KOPT-K1 (cell line): ENCODE results near the gene CSN1S1.
"Not testable (repeated sequence)": the region's sequence is repeated elsewhere in the genome, so short reads cannot be mapped to it uniquely, and the experiment has no call there.

Source experiments
- H3K27ac ChIP-seq: fragments of 200-600 bp; sonication (generic); 2 replicates; pipeline ENCODE4 v1.5.1; 2016; ENCODE audit warnings: antibody characterized with exemption, mild to moderate bottlenecking, low read depth, low read length; ENCODE audit not compliant: poor library complexity, severe bottlenecking
- H3K36me3 ChIP-seq: fragments of 200-600 bp; sonication (generic); 2 replicates; pipeline ENCODE4 v1.5.1; 2017; ENCODE audit warnings: antibody characterized with exemption, mild to moderate bottlenecking, low read length, moderate library complexity; ENCODE audit not compliant: insufficient read depth
- H3K9me3 ChIP-seq: fragments of 200-600 bp; sonication (generic); 2 replicates; pipeline ENCODE4 v1.5.1; 2017; ENCODE audit warnings: antibody characterized with exemption, low read length, mild to moderate bottlenecking; ENCODE audit not compliant: insufficient read depth, poor library complexity, severe bottlenecking

The CSN1S1 gene, protein sequence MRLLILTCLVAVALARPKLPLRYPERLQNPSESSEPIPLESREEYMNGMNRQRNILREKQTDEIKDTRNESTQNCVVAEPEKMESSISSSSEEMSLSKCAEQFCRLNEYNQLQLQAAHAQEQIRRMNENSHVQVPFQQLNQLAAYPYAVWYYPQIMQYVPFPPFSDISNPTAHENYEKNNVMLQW

GRCh38 chr4:69930768-69931167 is at the start of gene CSN1S1:
Gene CSN1S1, plus strand, starts transcription at chr4:69931068. Its CDS starts 1,488 bp downstream, at chr4:69932556.
- no peaks in the 10 kb centered on the region for H3K36me3 ChIP-seq

DNA sequence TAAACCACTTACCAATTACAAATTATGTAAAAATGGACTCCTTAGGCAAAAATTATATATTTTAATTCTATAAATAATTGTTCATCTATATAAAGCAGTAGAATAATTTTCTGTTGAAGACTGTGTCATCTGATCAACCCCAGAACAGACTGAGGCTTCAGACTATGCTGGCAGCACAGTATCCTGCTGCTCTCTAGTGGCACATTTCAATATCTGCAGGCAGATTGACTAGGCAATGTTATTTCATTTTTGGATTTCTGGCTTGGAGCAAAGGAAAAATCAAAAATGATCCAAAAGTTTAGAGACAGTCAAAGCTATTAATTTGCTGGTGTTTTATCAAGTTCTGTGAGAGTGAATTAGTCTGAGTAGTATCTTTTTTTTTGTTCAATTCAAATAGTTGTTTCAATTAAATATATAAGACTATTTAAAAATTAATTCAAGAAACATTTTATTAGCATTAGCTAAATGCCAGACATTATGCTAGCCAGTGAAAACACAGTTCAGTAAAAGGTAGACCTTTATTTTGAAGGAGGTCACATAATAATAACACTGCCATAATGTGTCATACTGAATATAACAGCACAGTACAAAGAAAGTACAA is 49.6 kb upstream of the CSN1S1 start:
- Histone ChIP-seq H3K36me3 (no peaks in the 10 kb centered on the region), H3K27ac (no peak overlapping the region), H3K9me3 (no peaks in the 10 kb centered on the region)

More at GRCh38 chr4:69930768-69931167, at the start of gene CSN1S1:
- H3K27ac ChIP-seq: no peak within 1 kb of the TSS
- no peaks in the 10 kb centered on the region for H3K9me3 ChIP-seq

- no peaks in the 10 kb centered on the region for H3K9me3 ChIP-seq
- H3K27ac ChIP-seq: no peak overlapping the region
- H3K36me3 ChIP-seq: no peaks in the 10 kb centered on the region
Measured at GRCh38 chr4:69882150-69882549, 48.7 kb upstream of the CSN1S1 start.

DNA sequence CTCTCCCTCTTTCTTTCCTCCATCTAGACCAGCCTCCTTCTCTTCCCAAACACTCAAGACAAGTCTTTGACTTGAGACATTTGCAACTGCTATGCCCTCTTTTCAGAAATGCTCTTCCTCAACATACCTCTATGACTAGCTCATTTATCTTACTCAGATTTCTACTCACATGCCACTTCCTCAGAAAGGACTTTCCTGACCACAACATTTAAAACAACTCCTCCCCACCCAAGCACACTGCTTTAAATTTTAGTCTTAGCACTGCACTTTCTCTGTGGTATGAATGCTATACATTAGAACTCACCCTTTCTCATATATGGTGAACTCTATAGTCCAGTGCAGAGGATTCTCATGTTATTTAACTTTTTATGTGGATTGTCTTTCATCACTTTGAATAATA is 42.5 kb upstream of the CSN1S1 start:
- Histone ChIP-seq H3K9me3 (no peaks in the 10 kb centered on the region), H3K27ac (no peak overlapping the region), H3K36me3 (no peaks in the 10 kb centered on the region)

GRCh38 chr4:69894186-69894585 is 36.7 kb upstream of the CSN1S1 start:
- Histone ChIP-seq H3K27ac (no peak overlapping the region), H3K9me3 (no peaks in the 10 kb centered on the region), H3K36me3 (no peaks in the 10 kb centered on the region)

DNA sequence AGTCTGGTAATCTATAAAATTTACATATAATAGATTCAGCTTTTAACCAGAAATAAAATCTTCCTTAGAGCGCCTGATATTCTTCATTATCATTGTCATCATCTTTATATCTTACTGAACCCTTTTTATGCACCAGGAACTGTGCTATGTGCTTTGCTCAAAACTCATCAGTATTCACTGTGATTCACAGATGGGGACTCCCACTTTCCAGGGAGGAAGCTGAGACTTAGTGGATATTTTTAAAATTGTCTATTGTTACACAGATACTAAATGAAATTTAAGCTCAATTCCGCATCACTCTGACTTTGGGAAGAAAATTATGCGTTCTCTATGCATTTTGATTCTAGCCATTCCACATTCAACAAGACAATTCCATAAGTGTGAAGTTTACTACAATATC is 36.1 kb upstream of the CSN1S1 start:
- no peaks in the 10 kb centered on the region for H3K36me3 ChIP-seq
- H3K9me3 ChIP-seq: no peaks in the 10 kb centered on the region

DNA sequence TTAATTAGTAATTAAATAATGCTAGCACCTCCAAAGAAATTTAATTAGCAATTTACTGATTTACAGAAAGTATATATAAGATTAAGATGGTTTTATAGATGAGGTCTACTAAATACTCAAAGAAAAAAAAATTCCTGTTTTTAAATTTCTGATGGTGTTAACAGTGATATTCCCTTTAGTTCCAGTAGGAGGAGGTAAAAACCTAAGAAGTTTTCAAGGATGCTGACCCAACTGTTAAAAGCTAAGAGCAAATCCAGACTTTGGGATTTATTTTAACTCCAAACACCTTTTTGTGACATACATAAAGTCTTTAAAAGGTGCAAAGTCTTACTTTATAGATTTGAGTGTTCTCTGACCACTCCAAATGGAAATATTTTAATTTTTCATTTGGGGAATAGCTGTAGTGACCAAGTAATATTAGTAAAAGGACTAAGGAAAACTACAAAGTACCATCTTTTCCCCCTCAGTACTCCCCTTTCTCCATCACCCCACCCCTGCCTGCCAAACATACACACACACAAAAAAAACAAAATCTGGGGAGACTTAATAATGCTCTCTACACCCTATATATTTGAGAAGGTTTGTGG is 34.2 kb upstream of the CSN1S1 start:
- Histone ChIP-seq H3K9me3 (no peaks in the 10 kb centered on the region), H3K36me3 (no peaks in the 10 kb centered on the region), H3K27ac (no peak overlapping the region)

More for the DNA sequence above, 36.1 kb upstream of the CSN1S1 start:
- no peak overlapping the region for H3K27ac ChIP-seq

- no peaks in the 10 kb centered on the region for H3K36me3 ChIP-seq
- no peaks in the 10 kb centered on the region for H3K9me3 ChIP-seq
- H3K27ac ChIP-seq: no peak overlapping the region
Measured at GRCh38 chr4:69907151-69907550, 23.7 kb upstream of the CSN1S1 start.

GRCh38 chr4:69909195-69909594 is 21.7 kb upstream of the CSN1S1 start:
- H3K27ac ChIP-seq: no peak overlapping the region
- H3K36me3 ChIP-seq: no peaks in the 10 kb centered on the region
- H3K9me3 ChIP-seq: no peaks in the 10 kb centered on the region

DNA sequence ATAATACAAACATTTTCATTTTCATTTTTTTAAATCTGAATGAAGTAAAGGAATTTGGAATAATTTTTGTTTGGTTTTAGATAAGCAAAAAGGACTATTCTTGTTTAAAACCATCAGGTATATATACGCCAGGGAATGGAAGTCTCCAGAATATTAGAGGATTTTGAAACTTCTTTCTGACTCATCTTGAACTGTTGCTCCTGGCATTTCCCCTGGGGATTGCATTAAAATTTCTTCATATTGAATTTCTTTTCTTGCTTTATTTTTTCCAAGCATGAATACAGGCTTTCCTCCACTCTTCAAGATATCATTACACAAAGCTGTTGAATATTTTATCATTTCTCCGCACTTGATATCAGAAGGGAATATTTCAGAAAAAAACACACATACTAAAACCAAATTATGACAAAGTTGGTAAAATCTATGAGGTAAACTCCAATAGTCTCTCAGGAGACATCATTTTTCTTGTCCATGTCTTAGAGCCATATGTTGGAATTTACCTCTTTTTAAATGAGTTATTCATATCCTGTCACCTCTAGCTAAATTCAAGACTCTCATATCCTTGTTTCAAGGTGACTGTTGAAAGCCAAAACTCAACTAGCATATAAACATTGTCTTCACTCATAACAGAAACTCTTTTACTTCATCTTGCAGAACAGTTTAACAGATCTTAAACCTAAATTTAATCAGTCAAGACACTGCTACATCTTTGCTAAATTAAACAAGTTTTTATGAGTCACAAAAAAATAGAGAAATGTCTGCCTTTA is 20.7 kb upstream of the CSN1S1 start:
- Histone ChIP-seq H3K27ac (no peak overlapping the region), H3K9me3 (no peaks in the 10 kb centered on the region), H3K36me3 (no peaks in the 10 kb centered on the region)

- no peak overlapping the region for H3K27ac ChIP-seq
- H3K36me3 ChIP-seq: no peaks in the 10 kb centered on the region
- no peaks in the 10 kb centered on the region for H3K9me3 ChIP-seq
Measured at GRCh38 chr4:69920874-69921273, 10.0 kb upstream of the CSN1S1 start.

GRCh38 chr4:69923782-69924410 is 7.0 kb upstream of the CSN1S1 start:
- H3K9me3 ChIP-seq, H3K27ac ChIP-seq, H3K36me3 ChIP-seq: not testable (repeated sequence)

GRCh38 chr4:69934150-69934549 is 3.3 kb downstream of the CSN1S1 start:
- Histone ChIP-seq H3K36me3 (no peaks in the 10 kb centered on the region), H3K9me3 (no peaks in the 10 kb centered on the region), H3K27ac (no peak overlapping the region)

DNA sequence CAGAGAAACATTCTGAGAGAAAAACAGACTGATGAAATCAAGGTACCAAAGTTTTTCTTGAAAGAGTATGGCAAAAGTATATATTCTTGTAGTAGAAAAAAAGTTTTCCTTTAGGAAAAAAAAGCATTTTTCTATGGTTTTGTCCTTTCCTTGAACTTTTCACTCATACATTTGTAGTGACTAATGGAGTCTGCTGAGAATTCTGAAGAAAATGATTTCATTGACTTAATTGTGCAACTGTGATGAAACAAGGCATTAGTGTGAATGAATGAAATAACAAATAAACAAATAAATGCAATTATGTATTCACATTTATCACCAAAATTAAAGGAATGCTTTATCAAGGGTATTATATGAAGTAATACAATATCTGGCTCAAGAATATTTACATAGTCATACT is 5.7 kb downstream of the CSN1S1 start:
- Histone ChIP-seq H3K27ac (no peak overlapping the region), H3K36me3 (no peaks in the 10 kb centered on the region)

DNA sequence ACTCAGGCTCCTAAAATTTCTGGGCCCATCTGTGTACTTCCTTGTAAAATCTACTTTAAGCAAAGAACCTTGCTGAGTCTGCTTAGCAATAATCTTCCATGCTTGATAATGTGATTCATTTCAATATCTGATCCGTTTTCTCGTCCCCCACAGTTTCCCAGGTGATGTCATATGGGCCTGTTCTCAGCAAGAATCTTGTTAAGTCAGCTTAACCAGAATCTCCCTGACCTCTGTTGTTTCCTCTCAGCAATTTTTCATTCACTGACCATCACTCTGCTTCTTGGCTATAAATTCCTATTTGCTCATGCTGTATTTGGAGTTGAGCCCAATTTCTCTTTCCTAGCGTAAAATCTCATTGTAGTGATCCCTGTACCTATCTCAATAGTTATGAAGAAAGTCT is 20.7 kb downstream of the CSN1S1 start:
- Histone ChIP-seq H3K27ac (no peak overlapping the region), H3K36me3 (no peaks in the 10 kb centered on the region), H3K9me3 (no peaks in the 10 kb centered on the region)

More for the DNA sequence above, 5.7 kb downstream of the CSN1S1 start:
- H3K9me3 ChIP-seq: no peaks in the 10 kb centered on the region
